IMR-90 (cell line): ENCODE results near the gene STUB1. TPM values are rescaled to one million over a fixed set of nuclear protein-coding genes. Genes with fewer than 3 reads are reported as not detected.

Source experiments
- ATAC-seq: fragments of 200-7000 bp; cut with Tn5 transposase; 2 replicates; pipeline ENCODE4 v1.9.1; 2020; ENCODE audit warnings: low read depth, mild to moderate bottlenecking, moderate library complexity
- BruUV-seq: library from RNA; stranded (reverse); fragments of 400-500 nt; replicated peaks from 2 replicates; lab custom pipeline; 2021; lab: Mats Ljungman, UMichigan
- CTCF ChIA-PET: fragments of 300-600 bp; formaldehyde crosslinking; extraction: SDS; loops from one replicate; lab custom pipeline; 2021; ENCODE audit warnings: antibody characterized with exemption; lab: Yijun Ruan, JAX
- POLR2A ChIA-PET: fragments of 300-600 bp; sonication (Branson Sonifier 250); formaldehyde crosslinking; loops from one replicate; lab custom pipeline; 2022; ENCODE audit warnings: antibody characterized with exemption; ENCODE audit not compliant: unreplicated experiment; lab: Charles Lee
- DNase-seq: peaks from one replicate; pipeline ENCODE4 v3.0.0; 2013
- H2AFZ ChIP-seq: replicated peaks from 2 replicates; pipeline ENCODE3; 2013; ENCODE audit warnings: low read length, mild to moderate bottlenecking; ENCODE audit not compliant: poor library complexity
- H2AK5ac ChIP-seq: 2 replicates; pipeline ENCODE4 v1.6.1; 2013; ENCODE audit warnings: low read depth, low read length, inconsistent platforms
- H2AK9ac ChIP-seq: replicated peaks from 2 replicates; pipeline ENCODE3; 2013; ENCODE audit warnings: mild to moderate bottlenecking, low read depth, low read length, moderate library complexity; ENCODE audit not compliant: poor library complexity
- H2BK120ac ChIP-seq: 2 replicates; pipeline ENCODE4 v1.6.1; 2013; ENCODE audit warnings: low read depth, low read length, inconsistent platforms
- H2BK15ac ChIP-seq: 3 replicates; pipeline ENCODE4 v1.6.1; 2013; ENCODE audit warnings: low read depth, low read length, inconsistent platforms
- H2BK20ac ChIP-seq: 2 replicates; pipeline ENCODE4 v1.6.1; 2013; ENCODE audit warnings: low read depth, mild to moderate bottlenecking, inconsistent platforms, low read length, moderate library complexity
- H2BK5ac ChIP-seq: 2 replicates; pipeline ENCODE4 v1.6.1; 2013; ENCODE audit warnings: mild to moderate bottlenecking, low read depth, low read length, inconsistent platforms; ENCODE audit not compliant: poor library complexity, severe bottlenecking
- H3K14ac ChIP-seq: replicated peaks from 2 replicates; pipeline ENCODE4 v1.6.1; 2013; ENCODE audit warnings: low read depth, low read length, inconsistent platforms
- H3K18ac ChIP-seq: 2 replicates; pipeline ENCODE4 v1.6.1; 2013; ENCODE audit warnings: low read depth, low read length, control low read depth
- H3K23ac ChIP-seq: 2 replicates; pipeline ENCODE4 v1.6.1; 2013; ENCODE audit warnings: low read depth, low read length, inconsistent platforms
- H3K27ac ChIP-seq: 2 replicates; pipeline ENCODE4 v1.5.1; 2013; ENCODE audit warnings: mild to moderate bottlenecking, control low read depth, low read length; ENCODE audit not compliant: insufficient read depth
- H3K27me3 ChIP-seq: 2 replicates; pipeline ENCODE4 v1.6.1; 2013; ENCODE audit warnings: low read length; ENCODE audit not compliant: control insufficient read depth, insufficient read depth
- H3K36me3 ChIP-seq: 2 replicates; pipeline ENCODE4 v1.6.1; 2013; ENCODE audit warnings: low read length, mixed read lengths; ENCODE audit not compliant: control insufficient read depth, insufficient read depth
- H3K4ac ChIP-seq: 2 replicates; pipeline ENCODE4 v1.6.1; 2013; ENCODE audit warnings: low read depth, low read length, inconsistent platforms
- H3K4me1 ChIP-seq: 2 replicates; pipeline ENCODE4 v1.6.1; 2013; ENCODE audit warnings: low read length, mixed read lengths; ENCODE audit not compliant: control insufficient read depth, insufficient read depth
- H3K4me2 ChIP-seq: 2 replicates; pipeline ENCODE4 v1.6.1; 2013; ENCODE audit warnings: low read depth, mild to moderate bottlenecking, control low read depth, low read length, moderate library complexity
- H3K4me3 ChIP-seq: 2 replicates; pipeline ENCODE4 v1.5.1; 2013; ENCODE audit warnings: low read depth, mild to moderate bottlenecking, control low read depth, low read length, moderate library complexity; ENCODE audit not compliant: insufficient read depth
- H3K56ac ChIP-seq: 2 replicates; pipeline ENCODE4 v1.6.1; 2013; ENCODE audit warnings: low read length, inconsistent platforms; ENCODE audit not compliant: insufficient read depth; ENCODE audit errors: extremely low read depth
- H3K79me1 ChIP-seq, 2 experiments: 2 replicates each; pipeline ENCODE4 v1.6.1; 2013; ENCODE audit warnings: low read length in 2 of 2, inconsistent platforms in 1 of 2, low read depth in 1 of 2
- H3K9ac ChIP-seq: 2 replicates; pipeline ENCODE4 v1.6.1; 2013; ENCODE audit warnings: low read depth, low read length, control low read depth
- H3K9me1 ChIP-seq: 2 replicates; pipeline ENCODE4 v1.6.1; 2013; ENCODE audit warnings: low read length, inconsistent platforms; ENCODE audit not compliant: insufficient read depth
- H3K9me3 ChIP-seq: 2 replicates; pipeline ENCODE4 v1.6.1; 2013; ENCODE audit warnings: low read length; ENCODE audit not compliant: control insufficient read depth, insufficient read depth
- H4K20me1 ChIP-seq: 2 replicates; pipeline ENCODE4 v1.6.1; 2013; ENCODE audit warnings: low read length, inconsistent platforms; ENCODE audit not compliant: insufficient read depth
- H4K5ac ChIP-seq: 2 replicates; pipeline ENCODE4 v1.6.1; 2013; ENCODE audit warnings: mild to moderate bottlenecking, low read depth, low read length, control low read depth
- H4K8ac ChIP-seq, 2 experiments: 2 replicates each; pipeline ENCODE4 v1.6.1; 2013; ENCODE audit warnings: low read depth in 2 of 2, low read length in 2 of 2, control low read depth in 1 of 2, inconsistent platforms in 1 of 2
- H4K91ac ChIP-seq: 2 replicates; pipeline ENCODE4 v1.6.1; 2013; ENCODE audit warnings: low read depth, low read length, inconsistent platforms; ENCODE audit not compliant: insufficient read depth
- CEBPB ChIP-seq: IDR thresholded peaks from 2 replicates; pipeline ENCODE4 v1.6.1; 2012; ENCODE audit warnings: low read depth, low read length, improper control_type of control experiment
- ELK1 ChIP-seq: fragments of 150-350 bp; IDR thresholded peaks from 2 replicates; pipeline ENCODE4 v1.6.1; 2016; ENCODE audit warnings: low read depth, mild to moderate bottlenecking, low read length, moderate library complexity, borderline replicate concordance
- MAZ ChIP-seq: IDR thresholded peaks from 2 replicates; pipeline ENCODE4 v1.6.1; 2012; ENCODE audit warnings: low read depth, mild to moderate bottlenecking, low read length, improper control_type of control experiment, moderate library complexity, borderline replicate concordance
- NFE2L2 ChIP-seq: fragments of 150-350 bp; IDR thresholded peaks from 2 replicates; pipeline ENCODE4 v1.6.1; 2016; ENCODE audit warnings: low read depth, mild to moderate bottlenecking, low read length
- POLR2A ChIP-seq: IDR thresholded peaks from 2 replicates; pipeline ENCODE4 v1.6.1; 2012; ENCODE audit warnings: mild to moderate bottlenecking, low read depth, low read length
- RAD21 ChIP-seq: IDR thresholded peaks from 2 replicates; pipeline ENCODE4 v1.6.1; 2012; ENCODE audit warnings: low read length, improper control_type of control experiment
- RFX5 ChIP-seq: IDR thresholded peaks from 2 replicates; pipeline ENCODE4 v1.8.0; 2012; ENCODE audit warnings: low read depth, mild to moderate bottlenecking, low read length, moderate library complexity
- whole genome bisulfite sequencing, 2 experiments: methylation state at CpG; one replicate each; pipeline versions ENCODE4 v1.1.5 to v1.1.7; 2013; ENCODE audit warnings: missing lambda C conversion rate in 2 of 2; ENCODE audit not compliant: insufficient read length in 1 of 2; ENCODE audit errors: extremely low coverage in 2 of 2; 5-methylcytosine and 5-hydroxymethylcytosine counted together
- dilution Hi-C: fragments of 300-500 bp; cut with HindIII; formaldehyde crosslinking; loops from one replicate; pipeline ENCODE4 v1.14.3; 2018; ENCODE audit warnings: low sequenced_read_pairs; ENCODE audit not compliant: unreplicated experiment
- in situ Hi-C: fragments of 300-500 bp; cut with MboI; formaldehyde crosslinking; loops from 3 replicates; pipeline ENCODE4 v1.14.3; 2019; ENCODE audit warnings: low sequenced_read_pairs, inconsistent platforms, mixed read lengths
- intact Hi-C: fragments of 100-400 bp; cut with micrococcal nuclease; formaldehyde crosslinking; loops from 2 replicates; pipeline ENCODE4 v1.10.0; 2022
- polyA plus RNA-seq, 3 experiments: library from polyadenylated mRNA; depleted of rRNA; stranded (reverse); fragments of >200 nt; gene quantifications; 2 replicates each; pipeline ENCODE4 v1.2.3, GENCODE V29; 2012; ENCODE audit warnings: low replicate concordance in 1 of 3
- total RNA-seq: library from RNA; depleted of rRNA; stranded (reverse); fragments of >200 nt; gene quantifications from 2 replicates; pipeline ENCODE4 v1.2.3, GENCODE V29; 2012

STUB1 gene
- total and polyA plus RNA-seq, 2 of the 4 experiments (the other 2 are of a cell fraction) = 183 to 186 TPM

GRCh38 chr16:640614-641013 is 39.6 kb upstream of the STUB1 start:
- no peak overlapping the region for H3K4ac ChIP-seq
- no peak overlapping the region for H3K56ac ChIP-seq
- H2BK120ac ChIP-seq = no peak overlapping the region
- no peak overlapping the region for H2BK15ac ChIP-seq
- H3K4me3 ChIP-seq = no peak overlapping the region
- BruUV-seq = no TSS peak
- no peak overlapping the region for H4K91ac ChIP-seq
- H3K9me1 ChIP-seq = peaks cover 11% of the 10 kb centered on the region; the same call in 1 of the 2 replicates
- no peak overlapping the region for H3K9ac ChIP-seq
- H2AFZ ChIP-seq = no peak overlapping the region
- H3K4me2 ChIP-seq = no peak overlapping the region; the same call in 1 of the 2 replicates
- H4K5ac ChIP-seq = no peak overlapping the region
- H3K36me3 ChIP-seq = no peaks in the 10 kb centered on the region
- peaks cover 4% of the 10 kb centered on the region for H4K20me1 ChIP-seq
- ChIA-PET POLR2A (no interaction called here), CTCF (no interaction called here)
- no peaks in the 10 kb centered on the region for H3K27me3 ChIP-seq
- H4K8ac ChIP-seq = no peak overlapping the region
- no peak overlapping the region for H3K27ac ChIP-seq
- DNase-seq (no peak), ATAC-seq (no peak)
- H2AK5ac ChIP-seq = no peak overlapping the region
- H2BK20ac ChIP-seq = no peak overlapping the region
- H3K23ac ChIP-seq = no peak overlapping the region
- in situ Hi-C loops = loop anchor here (10.0 kb wide), 1 partner anchor 246 kb away; the partner anchor contains the start of gene NME4
- dilution Hi-C loops = no loop called here
- intact Hi-C loops = no loop called here
- WGBS, 2 experiments = no CpG with 5 or more reads among the region's 5 CpGs
- H3K18ac ChIP-seq = no peak overlapping the region
- H3K79me1 ChIP-seq = peaks cover 3 to 25% of the 10 kb centered on the region in 2 experiments; a peak in 2 of 4 replicates
- TF ChIP-seq MAZ (no peak), ELK1 (no peak), RAD21 (no peak), CEBPB (no peak), RFX5 (no peak), NFE2L2 (no peak), POLR2A (no peak)
- no peak overlapping the region for H3K14ac ChIP-seq
- H3K4me1 ChIP-seq = peaks cover 11% of the 10 kb centered on the region
- no peak overlapping the region for H2BK5ac ChIP-seq
- peak overlapping the region; percentile 23 for H2AK9ac ChIP-seq
- H3K9me3 ChIP-seq = no peaks in the 10 kb centered on the region
